GM10248 (cell line): ENCODE measurements around the gene MROH2A.

ENCODE experiments used
- CTCF ChIA-PET: fragments of 300-600 bp; sonication (Branson Sonifier 250); formaldehyde crosslinking; extraction: SDS; loops from one replicate; lab custom pipeline; 2021; ENCODE audit warnings: antibody characterized with exemption; lab: Yijun Ruan, JAX
- POLR2A ChIA-PET: fragments of 350-650 bp; sonication (Branson Sonifier 250); formaldehyde crosslinking; extraction: SDS; loops from one replicate; lab custom pipeline; 2020; ENCODE audit warnings: antibody characterized with exemption; lab: Yijun Ruan, JAX
- DNase-seq: peaks from one replicate; pipeline ENCODE4 v3.0.0; 2012; ENCODE audit errors: extremely low spot score
- CTCF ChIP-seq: IDR thresholded peaks from 2 replicates; pipeline ENCODE4 v1.5.1; 2012; ENCODE audit warnings: mild to moderate bottlenecking, low read depth; ENCODE audit errors: extremely low read depth, missing control alignments, control extremely low read depth

The MROH2A gene

DNA sequence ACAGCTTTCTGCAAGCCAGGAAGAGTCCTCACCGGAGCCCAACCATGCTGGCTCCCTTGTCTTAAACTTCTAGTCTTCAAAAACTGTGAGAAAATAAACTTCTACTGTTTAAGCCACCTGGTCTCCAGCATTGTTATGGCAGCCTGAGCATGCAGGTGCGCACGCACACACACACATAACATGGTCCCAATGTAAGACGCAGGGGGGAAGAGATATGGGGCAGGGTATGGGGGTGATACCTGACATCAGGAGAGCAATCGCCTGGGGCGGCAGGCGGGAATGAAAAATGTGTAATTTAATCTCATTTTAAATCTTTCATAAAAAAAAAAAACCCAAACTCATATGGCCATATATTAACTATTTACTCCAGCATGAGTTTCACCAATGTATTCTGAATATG, 58.2 kb downstream of the MROH2A start:
- ChIA-PET POLR2A (no interaction called here), CTCF (no interaction called here)
- TF ChIP-seq CTCF: no peak
- no peak for DNase-seq

- POLR2A ChIA-PET: no interaction called here
- TF ChIP-seq CTCF: no peak
- CTCF ChIA-PET: interaction anchor here (2.2 kb wide), 1 partner anchor 19 kb away, joined by 10 read pairs; no protein-coding TSS in a partner anchor
- DNase-seq: no peak
Measured at GRCh38 chr2:233837694-233838229, 59.6 kb downstream of the MROH2A start.

- POLR2A ChIA-PET: no interaction called here
- no peak for TF ChIP-seq CTCF
- no peak for DNase-seq
- CTCF ChIA-PET: interaction anchor here (2.2 kb wide), 1 partner anchor 19 kb away, joined by 10 read pairs; no protein-coding TSS in a partner anchor
Measured at GRCh38 chr2:233838251-233838650, 60.1 kb downstream of the MROH2A start.

GRCh38 chr2:233838726-233839446, 60.8 kb downstream of the MROH2A start:
- no peak for TF ChIP-seq CTCF
- CTCF ChIA-PET: interaction anchor here (2.2 kb wide), 1 partner anchor 18 kb away, joined by 10 read pairs; no protein-coding TSS in a partner anchor
- no peak for DNase-seq
- POLR2A ChIA-PET: no interaction called here

DNA sequence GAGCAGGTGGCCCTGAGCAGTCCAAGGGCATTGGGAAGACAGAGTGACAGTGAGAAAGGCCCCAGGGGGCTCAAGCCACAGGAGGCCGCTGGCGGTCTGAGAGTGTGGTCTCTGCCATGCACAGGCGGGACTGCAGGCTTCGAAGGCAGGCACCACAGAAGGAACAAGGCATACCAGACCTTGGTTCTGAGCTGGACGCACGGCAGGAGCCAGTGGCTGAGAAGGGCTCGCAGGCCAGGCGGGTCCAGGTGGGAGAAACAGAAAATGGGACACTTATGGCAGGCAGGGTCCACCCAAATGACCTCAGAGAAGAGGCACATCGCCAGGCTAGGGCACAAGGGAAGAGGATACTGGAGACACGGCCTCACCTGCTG, 61.3 kb downstream of the MROH2A start:
- ChIA-PET CTCF (interaction anchor here (2.2 kb wide), 1 partner anchor 18 kb away, joined by 10 read pairs; no protein-coding TSS in a partner anchor), POLR2A (no interaction called here)
- no peak for TF ChIP-seq CTCF
- no peak for DNase-seq

GRCh38 chr2:233840520-233840919, 62.4 kb downstream of the MROH2A start:
- CTCF ChIA-PET: interaction anchor here (0.7 kb wide), 1 partner anchor 9 kb away, joined by 3 read pairs; no protein-coding TSS in a partner anchor
- TF ChIP-seq CTCF: no peak
- POLR2A ChIA-PET: no interaction called here
- no peak for DNase-seq
